ENCODE measurements around the gene LRRC31.

DNA sequence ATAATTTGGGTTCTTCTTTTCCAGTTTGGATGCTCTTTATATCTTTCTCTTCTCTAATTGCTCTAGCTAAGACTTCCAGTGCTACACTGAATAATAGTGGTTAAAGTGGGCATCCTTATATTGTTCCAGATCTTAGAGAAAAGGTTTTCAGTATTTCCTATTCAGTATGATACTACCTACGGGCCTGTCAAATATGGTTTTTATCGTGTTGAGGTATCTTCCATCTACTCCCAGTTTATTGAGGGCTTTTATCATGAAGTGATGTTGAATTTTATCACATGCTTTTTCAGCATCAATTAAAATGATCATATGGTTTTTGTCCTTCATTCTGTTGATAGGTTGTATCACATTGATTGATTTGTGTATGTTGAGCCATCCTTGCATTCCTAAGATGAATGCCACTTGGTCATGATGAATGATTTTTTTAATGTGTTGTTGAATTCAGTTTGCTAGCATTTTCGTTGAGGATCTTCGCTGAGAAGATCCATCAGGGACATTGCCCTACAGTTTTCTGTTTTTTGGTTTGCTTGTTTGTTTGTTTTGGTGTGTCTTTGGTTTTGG lies 54.1 kb downstream of the LRRC31 start:
- TF ChIP-seq YY1 (IDR thresholded peaks at IDR 0.05), result no peak
- no peak for TF ChIP-seq SP1 (IDR thresholded peaks at IDR 0.05)
- TF ChIP-seq, protein P1, sequence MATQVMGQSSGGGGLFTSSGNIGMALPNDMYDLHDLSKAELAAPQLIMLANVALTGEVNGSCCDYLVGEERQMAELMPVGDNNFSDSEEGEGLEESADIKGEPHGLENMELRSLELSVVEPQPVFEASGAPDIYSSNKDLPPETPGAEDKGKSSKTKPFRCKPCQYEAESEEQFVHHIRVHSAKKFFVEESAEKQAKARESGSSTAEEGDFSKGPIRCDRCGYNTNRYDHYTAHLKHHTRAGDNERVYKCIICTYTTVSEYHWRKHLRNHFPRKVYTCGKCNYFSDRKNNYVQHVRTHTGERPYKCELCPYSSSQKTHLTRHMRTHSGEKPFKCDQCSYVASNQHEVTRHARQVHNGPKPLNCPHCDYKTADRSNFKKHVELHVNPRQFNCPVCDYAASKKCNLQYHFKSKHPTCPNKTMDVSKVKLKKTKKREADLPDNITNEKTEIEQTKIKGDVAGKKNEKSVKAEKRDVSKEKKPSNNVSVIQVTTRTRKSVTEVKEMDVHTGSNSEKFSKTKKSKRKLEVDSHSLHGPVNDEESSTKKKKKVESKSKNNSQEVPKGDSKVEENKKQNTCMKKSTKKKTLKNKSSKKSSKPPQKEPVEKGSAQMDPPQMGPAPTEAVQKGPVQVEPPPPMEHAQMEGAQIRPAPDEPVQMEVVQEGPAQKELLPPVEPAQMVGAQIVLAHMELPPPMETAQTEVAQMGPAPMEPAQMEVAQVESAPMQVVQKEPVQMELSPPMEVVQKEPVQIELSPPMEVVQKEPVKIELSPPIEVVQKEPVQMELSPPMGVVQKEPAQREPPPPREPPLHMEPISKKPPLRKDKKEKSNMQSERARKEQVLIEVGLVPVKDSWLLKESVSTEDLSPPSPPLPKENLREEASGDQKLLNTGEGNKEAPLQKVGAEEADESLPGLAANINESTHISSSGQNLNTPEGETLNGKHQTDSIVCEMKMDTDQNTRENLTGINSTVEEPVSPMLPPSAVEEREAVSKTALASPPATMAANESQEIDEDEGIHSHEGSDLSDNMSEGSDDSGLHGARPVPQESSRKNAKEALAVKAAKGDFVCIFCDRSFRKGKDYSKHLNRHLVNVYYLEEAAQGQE (IDR thresholded peaks at IDR 0.05), result no peak
- TF ChIP-seq, protein P2, sequence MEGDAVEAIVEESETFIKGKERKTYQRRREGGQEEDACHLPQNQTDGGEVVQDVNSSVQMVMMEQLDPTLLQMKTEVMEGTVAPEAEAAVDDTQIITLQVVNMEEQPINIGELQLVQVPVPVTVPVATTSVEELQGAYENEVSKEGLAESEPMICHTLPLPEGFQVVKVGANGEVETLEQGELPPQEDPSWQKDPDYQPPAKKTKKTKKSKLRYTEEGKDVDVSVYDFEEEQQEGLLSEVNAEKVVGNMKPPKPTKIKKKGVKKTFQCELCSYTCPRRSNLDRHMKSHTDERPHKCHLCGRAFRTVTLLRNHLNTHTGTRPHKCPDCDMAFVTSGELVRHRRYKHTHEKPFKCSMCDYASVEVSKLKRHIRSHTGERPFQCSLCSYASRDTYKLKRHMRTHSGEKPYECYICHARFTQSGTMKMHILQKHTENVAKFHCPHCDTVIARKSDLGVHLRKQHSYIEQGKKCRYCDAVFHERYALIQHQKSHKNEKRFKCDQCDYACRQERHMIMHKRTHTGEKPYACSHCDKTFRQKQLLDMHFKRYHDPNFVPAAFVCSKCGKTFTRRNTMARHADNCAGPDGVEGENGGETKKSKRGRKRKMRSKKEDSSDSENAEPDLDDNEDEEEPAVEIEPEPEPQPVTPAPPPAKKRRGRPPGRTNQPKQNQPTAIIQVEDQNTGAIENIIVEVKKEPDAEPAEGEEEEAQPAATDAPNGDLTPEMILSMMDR (IDR thresholded peaks at IDR 0.05; ENCODE audit: low read depth, low read length, missing input control), result no peak
